Epithelial cell of proximal tubule (primary cell): ENCODE measurements around the gene TNFRSF19. TPM values are rescaled to one million over a fixed set of nuclear protein-coding genes. Genes with fewer than 3 reads are reported as not detected.

Experiments used
- DNase-seq: peaks from one replicate; pipeline ENCODE4 v3.0.0-alpha.2; 2011; ENCODE audit warnings: low read depth
- H3K4me3 ChIP-seq: 2 replicates; pipeline ENCODE4 v1.5.1; 2011; ENCODE audit warnings: low read depth, mild to moderate bottlenecking, low read length
- CTCF ChIP-seq: conservative IDR thresholded peaks from 2 replicates; pipeline ENCODE4 v1.5.1; 2012; ENCODE audit warnings: low read depth, mild to moderate bottlenecking, low read length
- total RNA-seq: library from RNA; depleted of rRNA; stranded (reverse); fragments of >200 nt; gene quantifications from 2 replicates; pipeline ENCODE4 v1.2.3, GENCODE V29; 2015

The TNFRSF19 gene
- total RNA-seq, 1 donor from 2014 or later = 8.4 TPM

GRCh38 chr13:23557733-23558132 lies 12.5 kb upstream of the TNFRSF19 start:
- TF ChIP-seq CTCF = no peak
- no peak for DNase-seq
- H3K4me3 ChIP-seq = no peak overlapping the region

- no peak for DNase-seq
- no peak overlapping the region for H3K4me3 ChIP-seq
- TF ChIP-seq CTCF = no peak
These were observed 11.3 kb upstream of the TNFRSF19 start for GRCh38 chr13:23558675-23559536.

GRCh38 chr13:23560571-23561089 lies 9.6 kb upstream of the TNFRSF19 start:
- TF ChIP-seq CTCF = no peak
- no peak overlapping the region for H3K4me3 ChIP-seq
- no peak for DNase-seq

- DNase-seq = no peak
- TF ChIP-seq CTCF = no peak
- H3K4me3 ChIP-seq = no peak overlapping the region
These were observed 9.0 kb upstream of the TNFRSF19 start for GRCh38 chr13:23561261-23561660.

- H3K4me3 ChIP-seq = no peak overlapping the region
- no peak for TF ChIP-seq CTCF
- no peak for DNase-seq
These were observed 6.9 kb upstream of the TNFRSF19 start for GRCh38 chr13:23563085-23563845.

GRCh38 chr13:23567906-23568460 lies 2.2 kb upstream of the TNFRSF19 start:
- no peak for DNase-seq
- no peak for TF ChIP-seq CTCF
- H3K4me3 ChIP-seq = no peak overlapping the region
